ENCODE data around the gene KNCN. TPM values are rescaled to one million over a fixed set of nuclear protein-coding genes. Genes with fewer than 3 reads are reported as not detected.

The KNCN gene
- total and polyA plus RNA-seq, 10 of the 15 experiments (the other 5 are each of a cell fraction or from before 2014, with no cell fraction given) = not detected

- no peak overlapping the region for H2AFZ ChIP-seq (ENCODE audit: control insufficient read depth, low read depth, low read length)
- ATAC-seq = no peak
- H3K9ac ChIP-seq (ENCODE audit: control insufficient read depth, insufficient read depth, low read length) = no peak overlapping the region
- H3K4me3 ChIP-seq = no peak overlapping the region
- in situ Hi-C loops (cut with MboI) (no loop called here), intact Hi-C loops (cut with micrococcal nuclease; ENCODE audit: unreplicated experiment) (no loop called here)
- H3K4me2 ChIP-seq (ENCODE audit: control insufficient read depth, insufficient read depth) = no peak overlapping the region
- RAD21 ChIA-PET (ENCODE audit: unreplicated experiment) = no interaction called here
- POLR2A ChIA-PET = interaction anchor here (0.6 to 0.8 kb wide), 3 partner anchors 11 to 749 kb away, joined by 3 to 6 read pairs (median 4); no protein-coding TSS in a partner anchor
- H3K9me3 ChIP-seq (replicated peaks; ENCODE audit: control insufficient read depth, insufficient read depth, low read length) = no peaks in the 10 kb centered on the region; the same call in 2 of the 3 replicates
- no peaks in the 10 kb centered on the region; the same call in 1 of the 2 replicates for H3K4me1 ChIP-seq (ENCODE audit: control insufficient read depth, insufficient read depth, low read length)
- SMC1A ChIA-PET (ENCODE audit: uncharacterized antibody, unreplicated experiment) = interaction anchor here (0.7 to 1.2 kb wide), 2 partner anchors 18 to 111 kb away, joined by 3 read pairs; no protein-coding TSS in a partner anchor
- no peaks in the 10 kb centered on the region for H3K79me2 ChIP-seq (ENCODE audit: control insufficient read depth, insufficient read depth, low read length)
- no peaks in the 10 kb centered on the region for H3K27me3 ChIP-seq (replicated peaks in 1 of 2; ENCODE audit: control insufficient read depth in 2 of 2, insufficient read depth in 2 of 2, low read length in 1 of 2)
- FAIRE-seq = no peak
- BruUV-seq (replicated peaks) = no TSS peak
- no peak for TF ChIP-seq EGR1 (IDR thresholded peaks at IDR 0.05; ENCODE audit: borderline replicate concordance in 1 of 2, low read depth in 2 of 2, low read length in 2 of 2)
- no peak for TF ChIP-seq CBX3 (IDR thresholded peaks at IDR 0.05; ENCODE audit: borderline replicate concordance, low read depth)
- TF ChIP-seq KLF5 (IDR thresholded peaks at IDR 0.05; ENCODE audit: partially characterized antibody) = no peak
- no peak for TF ChIP-seq RFX5 (IDR thresholded peaks at IDR 0.05; ENCODE audit: low read depth, low read length)
- no peak for TF ChIP-seq RB1 (IDR thresholded peaks at IDR 0.05; ENCODE audit: borderline replicate concordance)
- no peak for TF ChIP-seq PML (IDR thresholded peaks at IDR 0.05; ENCODE audit: low read length)
- TF ChIP-seq MEF2A (IDR thresholded peaks at IDR 0.05; ENCODE audit: insufficient read depth, low read depth, low read length) = no peak
- TF ChIP-seq ELK1 (IDR thresholded peaks at IDR 0.05; ENCODE audit: low read depth, low read length) = no peak
- no peak for TF ChIP-seq MYB (IDR thresholded peaks at IDR 0.05; ENCODE audit: borderline replicate concordance, low read depth, low read length)
- TF ChIP-seq ZBED1 (IDR thresholded peaks at IDR 0.05; ENCODE audit: borderline replicate concordance) = no peak
- TF ChIP-seq IRF5 (IDR thresholded peaks at IDR 0.05; ENCODE audit: borderline replicate concordance) = no peak
- no peak for TF ChIP-seq DPF2 (IDR thresholded peaks at IDR 0.05)
- TF ChIP-seq RELA (IDR thresholded peaks at IDR 0.05; ENCODE audit: borderline replicate concordance, partially characterized antibody) = no peak
- no peak for TF ChIP-seq TCF12 (IDR thresholded peaks at IDR 0.05; ENCODE audit: low read depth, low read length)
- TF ChIP-seq ASH2L (IDR thresholded peaks at IDR 0.05; ENCODE audit: borderline replicate concordance, low read depth) = no peak
- no peak overlapping the region for H3K27ac ChIP-seq (ENCODE audit: control insufficient read depth, insufficient read depth)
- CTCF ChIA-PET = interaction anchor here (0.6 to 1.6 kb wide), 2 partner anchors 18 to 188 kb away, joined by 3 to 6 read pairs; partner anchors contain the start of gene MKNK1
- no peak for DNase-seq (ENCODE audit: low read depth, low spot score)
- H4K20me1 ChIP-seq (ENCODE audit: control insufficient read depth, insufficient read depth) = no peaks in the 10 kb centered on the region
- H3K36me3 ChIP-seq (ENCODE audit: control insufficient read depth in 2 of 2, insufficient read depth in 2 of 2, low read length in 1 of 2) = peaks cover 2 to 33% of the 10 kb centered on the region in 2 experiments
- WGBS (ENCODE audit: insufficient coverage, insufficient replicate concordance, low lambda C conversion rate, missing lambda C conversion rate) = 92% methylated on average over 12 of the region's 12 CpGs
These were observed 34.0 kb upstream of the KNCN start for GRCh38 chr1:46585312-46585938.
